Keratinocyte (primary cell): ENCODE results near the gene ZBTB11. TPM values are rescaled to one million over a fixed set of nuclear protein-coding genes. Genes with fewer than 3 reads are reported as not detected.

ENCODE experiments used
- DNase-seq: peaks from one replicate; pipeline ENCODE4 v3.0.0-alpha.2; 2011; ENCODE audit warnings: low read depth, missing footprints, low spot score
- FAIRE-seq: peaks from 2 replicates; lab custom pipeline; 2011; peaks lifted over from hg19 to GRCh38; lab: Jason Lieb, UNC
- H2AFZ ChIP-seq: 2 replicates; pipeline ENCODE4 v1.6.0; 2012; ENCODE audit warnings: low read length, control low read depth, inconsistent platforms; ENCODE audit not compliant: control insufficient read depth
- H3K27ac ChIP-seq: 2 replicates; pipeline ENCODE4 v1.5.1; 2011; ENCODE audit warnings: low read length; ENCODE audit not compliant: control insufficient read depth, insufficient read depth
- H3K27me3 ChIP-seq: 3 replicates; pipeline ENCODE4 v1.6.0; 2011; ENCODE audit warnings: low read length; ENCODE audit not compliant: control insufficient read depth, insufficient read depth; ENCODE audit errors: extremely low read depth
- H3K36me3 ChIP-seq, 2 experiments: 2 replicates in 1 of 2; 3 replicates in 1 of 2; pipeline ENCODE4 v1.5.1; 2011; ENCODE audit warnings: low read length in 2 of 2, mild to moderate bottlenecking in 1 of 2; ENCODE audit not compliant: control insufficient read depth in 2 of 2, insufficient read depth in 2 of 2; ENCODE audit errors: extremely low read depth in 1 of 2
- H3K4me1 ChIP-seq: 3 replicates; pipeline ENCODE4 v1.5.1; 2011; ENCODE audit warnings: low read length; ENCODE audit not compliant: control insufficient read depth, insufficient read depth; ENCODE audit errors: extremely low read depth
- H3K4me2 ChIP-seq: 3 replicates; pipeline ENCODE4 v1.6.0; 2011; ENCODE audit warnings: low read depth, low read length; ENCODE audit not compliant: control insufficient read depth, insufficient read depth; ENCODE audit errors: extremely low read depth
- H3K4me3 ChIP-seq, 3 experiments: fragments of 200-600 bp in 1 of 3; sonication (generic) in 1 of 3; 2 replicates in 2 of 3; 3 replicates in 1 of 3; pipeline ENCODE4 v1.5.1; 2011 to 2016; ENCODE audit warnings: low read length in 3 of 3, mild to moderate bottlenecking in 3 of 3, control low read depth in 2 of 3, inconsistent platforms in 1 of 3, low read depth in 1 of 3, mixed read lengths in 1 of 3, mixed run types in 1 of 3, moderate library complexity in 1 of 3; ENCODE audit not compliant: control insufficient read depth in 2 of 3, insufficient read depth in 2 of 3; ENCODE audit errors: extremely low read depth in 1 of 3
- H3K79me2 ChIP-seq: 2 replicates; pipeline ENCODE4 v1.6.0; 2012; ENCODE audit warnings: low read length; ENCODE audit not compliant: control insufficient read depth, insufficient read depth
- H3K9ac ChIP-seq: 3 replicates; pipeline ENCODE4 v1.6.0; 2011; ENCODE audit warnings: low read length; ENCODE audit not compliant: control insufficient read depth, insufficient read depth; ENCODE audit errors: extremely low read depth
- H3K9me1 ChIP-seq: 3 replicates; pipeline ENCODE4 v1.6.0; 2011; ENCODE audit warnings: low read length; ENCODE audit not compliant: control insufficient read depth, insufficient read depth; ENCODE audit errors: extremely low read depth
- H3K9me3 ChIP-seq: 2 replicates; pipeline ENCODE4 v1.5.1; 2012; ENCODE audit warnings: low read depth, low read length; ENCODE audit not compliant: control insufficient read depth
- H4K20me1 ChIP-seq: 3 replicates; pipeline ENCODE4 v1.6.0; 2011; ENCODE audit warnings: low read length; ENCODE audit not compliant: control insufficient read depth, insufficient read depth; ENCODE audit errors: extremely low read depth
- CTCF ChIP-seq, 3 experiments: IDR thresholded peaks in 1 of 3; conservative IDR thresholded peaks in 1 of 3; optimal IDR thresholded peaks in 1 of 3; 2 replicates in 2 of 3; 3 replicates in 1 of 3; pipeline versions ENCODE3 to v1.5.1; 2011; ENCODE audit warnings: low read length in 3 of 3, mild to moderate bottlenecking in 3 of 3, moderate library complexity in 2 of 3, control low read depth in 1 of 3, inconsistent platforms in 1 of 3; ENCODE audit not compliant: insufficient read depth in 2 of 3; ENCODE audit errors: extremely low read depth in 1 of 3
- EZH2 ChIP-seq: IDR thresholded peaks from one replicate; pipeline ENCODE4 v1.6.1; 2012; ENCODE audit warnings: inconsistent platforms, mild to moderate bottlenecking, low read length, moderate library complexity
- dilution Hi-C: fragments of 300-500 bp; cut with MboI; formaldehyde crosslinking; loops from one replicate; pipeline ENCODE4 v1.7.0; 2020; ENCODE audit warnings: low sequenced_read_pairs; ENCODE audit not compliant: extremely low pct_ligation_motif_present
- polyA plus RNA-seq, 5 experiments: library from polyadenylated mRNA; depleted of rRNA in 3 of 5; stranded (reverse) in 3 of 5; stranded (forward) in 1 of 5; unstranded in 1 of 5; fragments of >200 nt; gene quantifications; 1 replicate in 1 of 5; 2 replicates in 3 of 5; 3 replicates in 1 of 5; pipeline versions ENCODE4 v1.2.1 to v1.2.3, GENCODE V29; 2011 to 2012; ENCODE audit warnings: missing spikeins in 2 of 5, low read depth in 1 of 5, low replicate concordance in 1 of 5

The ZBTB11 gene
- polyA plus RNA-seq, 1 donor (not counting 4 experiments of a cell fraction or from before 2014, with no cell fraction given) = 19.7 TPM

GRCh38 chr3:101725194-101725889 is 48.4 kb upstream of the ZBTB11 start:
- Histone ChIP-seq H2AFZ (peak overlapping the region; percentile 100), H3K4me3 (peak overlapping the region; percentile 59 to 91 (median 90)), H3K27ac (peak overlapping the region; percentile 75), H3K27me3 (no peaks in the 10 kb centered on the region), H3K36me3 (peaks cover 2 to 5% of the 10 kb centered on the region in 2 experiments), H3K4me2 (peak overlapping the region; percentile 97), H3K9me3 (no peaks in the 10 kb centered on the region), H3K79me2 (peaks cover 13% of the 10 kb centered on the region), H3K9me1 (no peaks in the 10 kb centered on the region), H3K9ac (peak overlapping the region; percentile 82), H3K4me1 (peaks cover 26% of the 10 kb centered on the region), H4K20me1 (no peaks in the 10 kb centered on the region)
- dilution Hi-C loops = no loop called here
- no peak for TF ChIP-seq CTCF (optimal IDR thresholded peaks at IDR 0.05 in 1 of 3, IDR thresholded peaks at IDR 0.05 in 1 of 3, conservative IDR thresholded peaks at IDR 0.05 in 1 of 3; ENCODE audit: extremely low read depth in 1 of 3, insufficient read depth in 2 of 3, low read length in 3 of 3)
- no peak for TF ChIP-seq EZH2
- FAIRE-seq (no peak), DNase-seq (no peak)

- Histone ChIP-seq H3K4me1 (peaks cover 26% of the 10 kb centered on the region), H3K4me2 (peak within 1 kb of the TSS; percentile 97), H2AFZ (peak within 1 kb of the TSS; percentile 100), H3K27me3 (no peaks in the 10 kb centered on the region), H3K9me1 (no peaks in the 10 kb centered on the region), H3K9ac (peak within 1 kb of the TSS; percentile 82), H3K36me3 (peaks cover 2 to 5% of the 10 kb centered on the region in 2 experiments), H4K20me1 (no peaks in the 10 kb centered on the region), H3K27ac (peak within 1 kb of the TSS; percentile 75), H3K9me3 (no peaks in the 10 kb centered on the region), H3K79me2 (peaks cover 13% of the 10 kb centered on the region), H3K4me3 (peak within 1 kb of the TSS; percentile 59 to 91 (median 90))
- TF ChIP-seq EZH2 (no peak), CTCF (optimal IDR thresholded peaks at IDR 0.05 in 1 of 3, IDR thresholded peaks at IDR 0.05 in 1 of 3, conservative IDR thresholded peaks at IDR 0.05 in 1 of 3; ENCODE audit: extremely low read depth in 1 of 3, insufficient read depth in 2 of 3, low read length in 3 of 3) (no peak)
- FAIRE-seq = peak; percentile 89
- dilution Hi-C loops = no loop called here
- no peak for DNase-seq
Observed at GRCh38 chr3:101724329-101725193, 47.6 kb upstream of the ZBTB11 start, which contains the start of gene CEP97. CEP97 (plus strand) TSS chr3:101724614; CDS start chr3:101724677, 63 bp downstream.
